HEK293T (cell line): Measurements from ENCODE around the gene RNF144A.

Experiments used
- BHLHE40 ChIP-seq: fragments of 450-650 bp; IDR thresholded peaks from 2 replicates; pipeline ENCODE4 v1.6.1; 2016; ENCODE audit warnings: mild to moderate bottlenecking, moderate library complexity, borderline replicate concordance
- CTBP1 ChIP-seq: fragments of 450-650 bp; IDR thresholded peaks from 2 replicates; pipeline ENCODE4 v1.6.1; 2016; ENCODE audit warnings: borderline replicate concordance
- ELF4 ChIP-seq: fragments of 450-650 bp; IDR thresholded peaks from 2 replicates; pipeline ENCODE4 v1.6.1; 2017; ENCODE audit warnings: antibody characterized with exemption
- HDGF ChIP-seq: fragments of 450-650 bp; IDR thresholded peaks from 2 replicates; pipeline ENCODE4 v1.6.1; 2017; ENCODE audit warnings: antibody characterized with exemption, borderline replicate concordance
- SP1 ChIP-seq: fragments of 450-650 bp; IDR thresholded peaks from 2 replicates; pipeline ENCODE4 v1.6.1; 2017

DNA sequence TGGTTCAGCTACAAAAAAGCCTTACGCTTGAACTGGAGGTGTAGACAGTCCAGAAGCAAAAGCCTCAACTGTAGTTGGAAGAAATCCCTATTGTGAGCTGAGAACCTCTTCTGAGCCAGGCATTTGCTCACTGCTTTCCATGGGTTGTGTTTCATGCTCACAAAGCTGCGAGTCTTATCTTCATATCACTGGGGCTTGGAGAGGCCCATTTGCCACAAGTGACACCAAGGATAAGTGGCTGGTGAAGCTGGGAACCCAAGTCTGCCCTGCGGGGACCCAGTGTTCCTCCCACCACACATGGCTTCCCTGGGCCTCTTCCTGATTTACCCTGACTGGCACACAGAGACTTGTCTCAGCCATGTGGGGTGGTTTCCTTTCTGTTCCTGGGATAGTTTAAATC lies 130.4 kb downstream of the RNF144A start:
- TF ChIP-seq BHLHE40 (no peak), ELF4 (no peak), SP1 (no peak), CTBP1 (no peak), HDGF (no peak)
